PC-9 (cell line): ENCODE data around the gene EYA3. TPM values are rescaled to one million over a fixed set of nuclear protein-coding genes. Genes with fewer than 3 reads are reported as not detected.

Experiments used
- BruUV-seq: library from RNA; stranded (reverse); fragments of 400-500 nt; replicated peaks from 2 replicates; lab custom pipeline; 2021; lab: Mats Ljungman, UMichigan
- CTCF ChIA-PET: fragments of 300-600 bp; sonication (Branson Sonifier 250); formaldehyde crosslinking; loops from one replicate; lab custom pipeline; 2022; ENCODE audit warnings: antibody characterized with exemption; lab: Charles Lee
- POLR2A ChIA-PET: fragments of 300-600 bp; sonication (Branson Sonifier 250); formaldehyde crosslinking; loops from one replicate; lab custom pipeline; 2022; ENCODE audit warnings: antibody characterized with exemption; ENCODE audit not compliant: unreplicated experiment; lab: Charles Lee
- DNase-seq, 2 experiments: peaks; one replicate each; pipeline versions ENCODE4 v3.0.0 to v3.0.0-alpha.2; 2015 to 2022; ENCODE audit warnings: mixed read lengths in 1 of 2
- H2AFZ ChIP-seq: fragments of 200-600 bp; sonication (generic); 2 replicates; pipeline ENCODE4 v1.8.1; 2017; ENCODE audit warnings: antibody characterized with exemption
- H3F3A ChIP-seq: fragments of 200-600 bp; sonication (generic); 2 replicates; pipeline ENCODE4 v1.8.1; 2017; ENCODE audit warnings: antibody characterized with exemption, mild to moderate bottlenecking, low read depth; ENCODE audit not compliant: insufficient read depth
- H3K27ac ChIP-seq: fragments of 200-600 bp; sonication (generic); 2 replicates; pipeline ENCODE4 v1.6.1; 2016; ENCODE audit warnings: mixed run types
- H3K27me3 ChIP-seq: fragments of 200-600 bp; sonication (generic); 2 replicates; pipeline ENCODE4 v1.6.1; 2016; ENCODE audit warnings: low read depth, mixed run types; ENCODE audit not compliant: insufficient read depth
- H3K36me3 ChIP-seq: fragments of 200-600 bp; sonication (generic); 2 replicates; pipeline ENCODE4 v1.6.1; 2016; ENCODE audit warnings: low read depth, mixed run types
- H3K4me1 ChIP-seq: fragments of 200-600 bp; sonication (generic); replicated peaks from 2 replicates; pipeline ENCODE4 v1.6.1; 2016; ENCODE audit warnings: mixed run types; ENCODE audit not compliant: insufficient read depth
- H3K4me2 ChIP-seq: fragments of 200-600 bp; sonication (generic); 2 replicates; pipeline ENCODE4 v1.6.1; 2017; ENCODE audit warnings: mixed run types
- H3K4me3 ChIP-seq: fragments of 200-600 bp; sonication (generic); 2 replicates; pipeline ENCODE4 v1.6.1; 2016; ENCODE audit warnings: mixed run types
- H3K79me2 ChIP-seq: fragments of 200-600 bp; sonication (generic); 2 replicates; pipeline ENCODE4 v1.6.1; 2017; ENCODE audit warnings: low read depth, mixed run types
- H3K9me2 ChIP-seq: fragments of 200-600 bp; sonication (generic); 2 replicates; pipeline ENCODE4 v1.8.1; 2017; ENCODE audit warnings: mild to moderate bottlenecking; ENCODE audit not compliant: insufficient read depth
- H3K9me3 ChIP-seq: fragments of 200-600 bp; sonication (generic); 2 replicates; pipeline ENCODE4 v1.8.1; 2016; ENCODE audit warnings: low read depth; ENCODE audit not compliant: insufficient read depth
- H4K20me1 ChIP-seq: fragments of 200-600 bp; sonication (generic); 2 replicates; pipeline ENCODE4 v1.8.1; 2017; ENCODE audit not compliant: insufficient read depth
- CTCF ChIP-seq: fragments of 200-600 bp; sonication (generic); conservative IDR thresholded peaks from 2 replicates; pipeline ENCODE4 v1.6.1; 2017; ENCODE audit warnings: mixed run types, antibody characterized with exemption, mild to moderate bottlenecking, moderate library complexity
- EZH2 ChIP-seq: fragments of 200-600 bp; sonication (generic); IDR thresholded peaks from 2 replicates; pipeline ENCODE4 v1.8.0; 2017; ENCODE audit warnings: antibody characterized with exemption, low read depth
- intact Hi-C: fragments of 100-400 bp; cut with micrococcal nuclease; formaldehyde crosslinking; loops from one replicate; pipeline ENCODE4 v1.10.0; 2022; ENCODE audit not compliant: unreplicated experiment
- total RNA-seq: library from RNA; stranded (reverse); gene quantifications from 2 replicates; pipeline ENCODE4 v1.2.3, GENCODE V29; 2021

EYA3 gene
- total RNA-seq, 1 experiment from 2014 or later: 19.0 TPM

GRCh38 chr1:28114844-28115243 is 26.4 kb upstream of the EYA3 start:
- Histone ChIP-seq H3K27me3 (no peaks in the 10 kb centered on the region), H3K79me2 (no peaks in the 10 kb centered on the region), H3K4me2 (no peak overlapping the region), H3K27ac (peak overlapping the region; percentile 29; the same call in 1 of the 2 replicates), H3F3A (no peaks in the 10 kb centered on the region), H4K20me1 (no peaks in the 10 kb centered on the region), H3K4me1 (peaks cover 30% of the 10 kb centered on the region), H3K9me2 (no peaks in the 10 kb centered on the region), H3K9me3 (no peaks in the 10 kb centered on the region), H2AFZ (0 out of 2 replicates have a peak overlapping the region, but pooled peaks have one; percentile 48), H3K4me3 (no peak overlapping the region), H3K36me3 (no peaks in the 10 kb centered on the region)
- no TSS peak for BruUV-seq
- POLR2A ChIA-PET: no interaction called here
- TF ChIP-seq EZH2: no peak
- no peak for TF ChIP-seq CTCF
- intact Hi-C loops: no loop called here
- CTCF ChIA-PET: interaction anchor here (0.6 kb wide), 1 partner anchor 26 kb away, joined by 10 read pairs; the partner anchor contains the start of gene EYA3
- no peak for DNase-seq

GRCh38 chr1:28113242-28113572 is 24.8 kb upstream of the EYA3 start:
- no peaks in the 10 kb centered on the region for H3K27me3 ChIP-seq
- no peak overlapping the region for H2AFZ ChIP-seq
- no peaks in the 10 kb centered on the region for H3K36me3 ChIP-seq
- H4K20me1 ChIP-seq: no peaks in the 10 kb centered on the region
- BruUV-seq: no TSS peak
- ChIA-PET POLR2A (no interaction called here), CTCF (interaction anchor here (0.7 kb wide), 2 partner anchors 76 to 201 kb away, joined by 4 to 6 read pairs; no protein-coding TSS in a partner anchor)
- H3K4me1 ChIP-seq: peaks cover 30% of the 10 kb centered on the region
- H3K27ac ChIP-seq: peak overlapping the region; percentile 67
- H3F3A ChIP-seq: no peaks in the 10 kb centered on the region
- no peak overlapping the region for H3K4me3 ChIP-seq
- TF ChIP-seq CTCF (no peak), EZH2 (no peak)
- H3K79me2 ChIP-seq: no peaks in the 10 kb centered on the region
- intact Hi-C loops: no loop called here
- H3K9me2 ChIP-seq: no peaks in the 10 kb centered on the region
- no peak for DNase-seq
- no peaks in the 10 kb centered on the region for H3K9me3 ChIP-seq
- H3K4me2 ChIP-seq: peak overlapping the region; percentile 19; the same call in 1 of the 2 replicates

GRCh38 chr1:28112388-28113241 is 24.2 kb upstream of the EYA3 start:
- H3K79me2 ChIP-seq: no peaks in the 10 kb centered on the region
- POLR2A ChIA-PET: no interaction called here
- peak overlapping the region; percentile 19; the same call in 1 of the 2 replicates for H3K4me2 ChIP-seq
- H3K27ac ChIP-seq: peak overlapping the region; percentile 67
- no peaks in the 10 kb centered on the region for H3K36me3 ChIP-seq
- H3K4me3 ChIP-seq: no peak overlapping the region
- no peaks in the 10 kb centered on the region for H3K27me3 ChIP-seq
- no peaks in the 10 kb centered on the region for H3K9me2 ChIP-seq
- TF ChIP-seq CTCF (no peak), EZH2 (no peak)
- H3K4me1 ChIP-seq: peaks cover 30% of the 10 kb centered on the region
- no TSS peak for BruUV-seq
- no peaks in the 10 kb centered on the region for H3K9me3 ChIP-seq
- intact Hi-C loops: no loop called here
- H2AFZ ChIP-seq: no peak overlapping the region
- CTCF ChIA-PET: interaction anchor here (0.6 to 1.2 kb wide), 3 partner anchors 20 to 76 kb away, joined by 4 read pairs; no protein-coding TSS in a partner anchor
- no peaks in the 10 kb centered on the region for H3F3A ChIP-seq
- H4K20me1 ChIP-seq: no peaks in the 10 kb centered on the region
- DNase-seq: peak; percentile 25 to 44
